Fibroblast of gingiva (primary cell): ENCODE data around the gene SSRP1.
"Not testable (repeated sequence)": the region's sequence is repeated elsewhere in the genome, so short reads cannot be mapped to it uniquely, and the experiment has no call there.

ENCODE experiments used
- DNase-seq: peaks from one replicate; pipeline ENCODE4 v3.0.0-alpha.2; 2011; ENCODE audit warnings: low read depth

Gene SSRP1

GRCh38 chr11:57300785-57301184 lies 34.9 kb downstream of the SSRP1 start:
- DNase-seq: no peak

- DNase-seq: no peak
Observed at GRCh38 chr11:57299150-57299737, 36.4 kb downstream of the SSRP1 start.

- no peak for DNase-seq
Observed at GRCh38 chr11:57297221-57297620, 38.5 kb downstream of the SSRP1 start.

- not testable (repeated sequence) for DNase-seq
Observed at GRCh38 chr11:57296205-57296604, 39.5 kb downstream of the SSRP1 start.

- peak; percentile 42 for DNase-seq
Observed at GRCh38 chr11:57294225-57295131, 41.2 kb downstream of the SSRP1 start.

GRCh38 chr11:57290288-57290687 lies 45.4 kb downstream of the SSRP1 start:
- DNase-seq: no peak

GRCh38 chr11:57288771-57289579 lies 46.7 kb downstream of the SSRP1 start:
- peak; percentile 30 for DNase-seq

GRCh38 chr11:57287884-57288283 lies 47.8 kb downstream of the SSRP1 start:
- DNase-seq: no peak

- no peak for DNase-seq
Observed at GRCh38 chr11:57283231-57283990, 52.3 kb downstream of the SSRP1 start.

- not testable (repeated sequence) for DNase-seq
Observed at GRCh38 chr11:57281546-57281945, 54.1 kb downstream of the SSRP1 start.

- peak; percentile 86 for DNase-seq
Observed at GRCh38 chr11:57279116-57279515, 56.6 kb downstream of the SSRP1 start.

- no peak for DNase-seq
Observed at GRCh38 chr11:57278721-57279095, 57.0 kb downstream of the SSRP1 start.

GRCh38 chr11:57277845-57278720 lies 57.6 kb downstream of the SSRP1 start:
- DNase-seq: peak; percentile 88

GRCh38 chr11:57276971-57277675 lies 58.6 kb downstream of the SSRP1 start:
- DNase-seq: no peak

- no peak for DNase-seq
Observed at GRCh38 chr11:57276169-57276970, 59.3 kb downstream of the SSRP1 start.
